ENCODE data around the gene SLC38A6. TPM values are rescaled to one million over a fixed set of nuclear protein-coding genes. Genes with fewer than 3 reads are reported as not detected.

SLC38A6 gene
- polyA plus RNA-seq, 1 donor from 2014 or later: 31.9 TPM

DNA sequence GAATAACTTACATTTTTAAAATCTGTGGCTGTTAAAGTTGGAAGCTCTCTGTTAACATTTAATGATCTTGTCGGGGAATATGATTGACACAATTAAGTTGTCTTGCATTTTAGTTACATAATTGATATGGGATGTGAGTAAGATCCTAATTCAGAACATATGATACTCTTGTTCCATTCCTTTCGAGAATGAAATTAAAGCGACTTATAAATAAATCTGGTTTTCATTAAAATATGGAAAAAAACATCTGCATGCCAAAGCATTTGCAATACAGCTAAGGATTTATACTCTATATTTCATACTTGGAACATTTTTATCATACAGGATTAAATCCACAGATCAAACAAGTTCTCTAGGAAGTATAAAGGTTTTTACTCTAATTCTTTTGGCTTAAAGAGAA is 52.0 kb downstream of the SLC38A6 start:
- Histone ChIP-seq H4K20me1 (ENCODE audit: insufficient read depth) (no peaks in the 10 kb centered on the region), H3K27me3 (ENCODE audit: insufficient read depth, low read depth, low read length) (no peaks in the 10 kb centered on the region), H3K9ac (ENCODE audit: low read length) (no peak overlapping the region), H3K4me2 (ENCODE audit: low read length) (no peak overlapping the region), H3K36me3 (ENCODE audit: insufficient read depth, low read length) (no peaks in the 10 kb centered on the region), H2AFZ (ENCODE audit: low read depth, low read length) (no peak overlapping the region), H3K79me2 (replicated peaks; ENCODE audit: insufficient read depth, low read length) (no peaks in the 10 kb centered on the region), H3K9me2 (ENCODE audit: insufficient read depth, low read length) (no peaks in the 10 kb centered on the region), H3K9me3 (ENCODE audit: low read length) (no peaks in the 10 kb centered on the region), H3K4me3 (ENCODE audit: low read length) (no peak overlapping the region), H3F3A (ENCODE audit: insufficient read depth, low read length, poor library complexity, severe bottlenecking) (no peaks in the 10 kb centered on the region), H3K27ac (ENCODE audit: low read length) (no peak overlapping the region)
- TF ChIP-seq RAD21 (conservative IDR thresholded peaks at IDR 0.05) (no peak), EP300 (conservative IDR thresholded peaks at IDR 0.05; ENCODE audit: poor library complexity, severe bottlenecking) (no peak), TAF1 (IDR thresholded peaks at IDR 0.05; ENCODE audit: low read depth) (no peak), EZH2 (IDR thresholded peaks at IDR 0.05; ENCODE audit: borderline replicate concordance, insufficient read depth, low read length, poor library complexity, severe bottlenecking) (no peak), SMC3 (conservative IDR thresholded peaks at IDR 0.05; ENCODE audit: poor library complexity) (no peak), POLR2AphosphoS5 (IDR thresholded peaks at IDR 0.05) (no peak), REST (IDR thresholded peaks at IDR 0.05; ENCODE audit: borderline replicate concordance) (no peak), MXI1 (conservative IDR thresholded peaks at IDR 0.05; ENCODE audit: poor library complexity, severe bottlenecking) (no peak)
- TF ChIP-seq, protein P1, sequence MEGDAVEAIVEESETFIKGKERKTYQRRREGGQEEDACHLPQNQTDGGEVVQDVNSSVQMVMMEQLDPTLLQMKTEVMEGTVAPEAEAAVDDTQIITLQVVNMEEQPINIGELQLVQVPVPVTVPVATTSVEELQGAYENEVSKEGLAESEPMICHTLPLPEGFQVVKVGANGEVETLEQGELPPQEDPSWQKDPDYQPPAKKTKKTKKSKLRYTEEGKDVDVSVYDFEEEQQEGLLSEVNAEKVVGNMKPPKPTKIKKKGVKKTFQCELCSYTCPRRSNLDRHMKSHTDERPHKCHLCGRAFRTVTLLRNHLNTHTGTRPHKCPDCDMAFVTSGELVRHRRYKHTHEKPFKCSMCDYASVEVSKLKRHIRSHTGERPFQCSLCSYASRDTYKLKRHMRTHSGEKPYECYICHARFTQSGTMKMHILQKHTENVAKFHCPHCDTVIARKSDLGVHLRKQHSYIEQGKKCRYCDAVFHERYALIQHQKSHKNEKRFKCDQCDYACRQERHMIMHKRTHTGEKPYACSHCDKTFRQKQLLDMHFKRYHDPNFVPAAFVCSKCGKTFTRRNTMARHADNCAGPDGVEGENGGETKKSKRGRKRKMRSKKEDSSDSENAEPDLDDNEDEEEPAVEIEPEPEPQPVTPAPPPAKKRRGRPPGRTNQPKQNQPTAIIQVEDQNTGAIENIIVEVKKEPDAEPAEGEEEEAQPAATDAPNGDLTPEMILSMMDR (IDR thresholded peaks at IDR 0.05; ENCODE audit: poor library complexity, severe bottlenecking): no peak

DNA sequence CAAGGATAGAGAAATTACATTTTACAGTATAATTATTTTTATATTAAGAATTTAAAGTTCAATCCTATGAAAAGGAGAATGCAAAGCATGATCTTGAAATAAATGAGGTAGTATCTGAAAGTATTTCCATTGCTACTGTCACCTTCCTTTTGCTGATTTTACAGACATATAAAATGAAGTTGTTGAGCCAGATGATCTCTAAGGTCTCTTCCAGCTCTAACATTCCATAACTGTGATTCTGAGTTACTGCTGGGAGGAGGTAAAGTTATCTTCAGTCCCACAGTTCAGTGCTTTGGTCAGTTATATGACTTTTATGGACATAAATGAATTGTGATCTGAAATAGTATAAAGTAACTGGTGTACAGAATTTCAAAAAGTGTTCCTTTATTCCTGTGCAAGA is 52.8 kb downstream of the SLC38A6 start:
- H3K4me2 ChIP-seq (ENCODE audit: low read length): no peak overlapping the region
- H3K27ac ChIP-seq (ENCODE audit: low read length): no peak overlapping the region

More for the DNA sequence above, 52.8 kb downstream of the SLC38A6 start:
- no peaks in the 10 kb centered on the region for H3K27me3 ChIP-seq (ENCODE audit: insufficient read depth, low read depth, low read length)
- H3K36me3 ChIP-seq (ENCODE audit: insufficient read depth, low read length): no peaks in the 10 kb centered on the region
- no peaks in the 10 kb centered on the region for H3K9me2 ChIP-seq (ENCODE audit: insufficient read depth, low read length)
- no peaks in the 10 kb centered on the region for H4K20me1 ChIP-seq (ENCODE audit: insufficient read depth)
- TF ChIP-seq EZH2 (IDR thresholded peaks at IDR 0.05; ENCODE audit: borderline replicate concordance, insufficient read depth, low read length, poor library complexity, severe bottlenecking) (no peak), MXI1 (conservative IDR thresholded peaks at IDR 0.05; ENCODE audit: poor library complexity, severe bottlenecking) (no peak), POLR2AphosphoS5 (IDR thresholded peaks at IDR 0.05) (no peak), EP300 (conservative IDR thresholded peaks at IDR 0.05; ENCODE audit: poor library complexity, severe bottlenecking) (no peak), SMC3 (conservative IDR thresholded peaks at IDR 0.05; ENCODE audit: poor library complexity) (no peak), TAF1 (IDR thresholded peaks at IDR 0.05; ENCODE audit: low read depth) (no peak), RAD21 (conservative IDR thresholded peaks at IDR 0.05) (no peak), REST (IDR thresholded peaks at IDR 0.05; ENCODE audit: borderline replicate concordance) (no peak)
- TF ChIP-seq, protein P1 (IDR thresholded peaks at IDR 0.05; ENCODE audit: poor library complexity, severe bottlenecking): no peak
- H3K9ac ChIP-seq (ENCODE audit: low read length): no peak overlapping the region
- H2AFZ ChIP-seq (ENCODE audit: low read depth, low read length): no peak overlapping the region
- H3K9me3 ChIP-seq (ENCODE audit: low read length): no peaks in the 10 kb centered on the region
- no peaks in the 10 kb centered on the region for H3F3A ChIP-seq (ENCODE audit: insufficient read depth, low read length, poor library complexity, severe bottlenecking)
- H3K79me2 ChIP-seq (replicated peaks; ENCODE audit: insufficient read depth, low read length): no peaks in the 10 kb centered on the region
- H3K4me3 ChIP-seq (ENCODE audit: low read length): no peak overlapping the region

All from neural cell (in vitro differentiated cells).